Trophoblast cell (in vitro differentiated cells and primary cell): Measurements from ENCODE around the gene ERC1.

Source experiments
- DNase-seq, 2 donors: peaks; one replicate each; pipeline ENCODE4 v3.0.0-alpha.2; 2016
- H2AFZ ChIP-seq: 2 replicates; pipeline ENCODE4 v1.6.1; 2013; ENCODE audit warnings: low read length, moderate library complexity, mild to moderate bottlenecking; ENCODE audit not compliant: insufficient read depth, poor library complexity
- H2AK5ac ChIP-seq: 2 replicates; pipeline ENCODE4 v1.6.1; 2013; ENCODE audit warnings: mild to moderate bottlenecking, low read length
- H2BK120ac ChIP-seq: 2 replicates; pipeline ENCODE4 v1.6.1; 2013; ENCODE audit warnings: low read length, mild to moderate bottlenecking, moderate library complexity; ENCODE audit not compliant: insufficient read depth, poor library complexity
- H2BK12ac ChIP-seq: 2 replicates; pipeline ENCODE4 v1.6.1; 2013; ENCODE audit warnings: mild to moderate bottlenecking, low read length, moderate library complexity
- H2BK5ac ChIP-seq: 2 replicates; pipeline ENCODE4 v1.6.1; 2013; ENCODE audit warnings: low read length, low read depth, moderate library complexity, mild to moderate bottlenecking; ENCODE audit not compliant: poor library complexity
- H3K14ac ChIP-seq: 2 replicates; pipeline ENCODE4 v1.6.1; 2013; ENCODE audit warnings: mild to moderate bottlenecking, low read length
- H3K18ac ChIP-seq: 2 replicates; pipeline ENCODE4 v1.6.1; 2013; ENCODE audit warnings: mild to moderate bottlenecking, low read length
- H3K23ac ChIP-seq: 2 replicates; pipeline ENCODE4 v1.6.1; 2013; ENCODE audit warnings: low read length
- H3K27ac ChIP-seq: 2 replicates; pipeline ENCODE4 v1.5.1; 2013; ENCODE audit warnings: low read depth, mild to moderate bottlenecking, inconsistent platforms, low read length, moderate library complexity
- H3K27me3 ChIP-seq: 2 replicates; pipeline ENCODE4 v1.6.1; 2013; ENCODE audit warnings: inconsistent platforms, mild to moderate bottlenecking, low read length, moderate library complexity; ENCODE audit not compliant: insufficient read depth
- H3K36me3 ChIP-seq, 2 experiments: 1 replicate in 1 of 2; 2 replicates in 1 of 2; pipeline ENCODE4 v1.6.1; 2013; ENCODE audit warnings: low read length in 2 of 2, mild to moderate bottlenecking in 2 of 2, moderate library complexity in 1 of 2; ENCODE audit not compliant: insufficient read depth in 2 of 2, control insufficient read depth in 1 of 2
- H3K4ac ChIP-seq: 2 replicates; pipeline ENCODE4 v1.6.1; 2013; ENCODE audit warnings: low read depth, mild to moderate bottlenecking, low read length, moderate library complexity
- H3K4me1 ChIP-seq, 2 experiments: 1 replicate in 1 of 2; 2 replicates in 1 of 2; pipeline ENCODE4 v1.6.1; 2013; ENCODE audit warnings: low read length in 2 of 2, mild to moderate bottlenecking in 2 of 2, moderate library complexity in 1 of 2; ENCODE audit not compliant: insufficient read depth in 2 of 2, control insufficient read depth in 1 of 2
- H3K4me2 ChIP-seq: 2 replicates; pipeline ENCODE4 v1.6.1; 2013; ENCODE audit warnings: inconsistent platforms, mild to moderate bottlenecking, low read length, moderate library complexity
- H3K4me3 ChIP-seq: 2 replicates; pipeline ENCODE4 v1.5.1; 2013; ENCODE audit warnings: mild to moderate bottlenecking, low read depth, low read length, inconsistent platforms
- H3K79me1 ChIP-seq: one replicate; pipeline ENCODE4 v1.6.1; 2013; ENCODE audit warnings: low read length
- H3K79me2 ChIP-seq: 2 replicates; pipeline ENCODE4 v1.6.1; 2013; ENCODE audit warnings: low read length, mild to moderate bottlenecking; ENCODE audit not compliant: control insufficient read depth, insufficient read depth, poor library complexity
- H3K9ac ChIP-seq: 2 replicates; pipeline ENCODE4 v1.6.1; 2013; ENCODE audit warnings: mild to moderate bottlenecking, low read length
- H3K9me3 ChIP-seq: 2 replicates; pipeline ENCODE4 v1.6.1; 2013; ENCODE audit warnings: low read depth, mild to moderate bottlenecking, control low read depth, inconsistent platforms, low read length; ENCODE audit not compliant: insufficient read depth
- H4K12ac ChIP-seq: 2 replicates; pipeline ENCODE4 v1.6.1; 2013; ENCODE audit warnings: low read depth, mild to moderate bottlenecking, low read length, moderate library complexity
- H4K8ac ChIP-seq: 2 replicates; pipeline ENCODE4 v1.6.1; 2013; ENCODE audit warnings: low read depth, mild to moderate bottlenecking, low read length, moderate library complexity
- H4K91ac ChIP-seq: one replicate; pipeline ENCODE4 v1.6.1; 2013; ENCODE audit warnings: low read depth, mild to moderate bottlenecking, low read length, moderate library complexity
- WGBS: extraction: QIAGEN DNeasy Blood & Tissue Kit; methylation state at CpG from one replicate; pipeline ENCODE4 v1.1.7; 2013; ENCODE audit warnings: missing lambda C conversion rate; ENCODE audit not compliant: insufficient read length, insufficient coverage; ENCODE audit errors: extremely low coverage; 5-methylcytosine and 5-hydroxymethylcytosine counted together

ERC1 gene

DNA sequence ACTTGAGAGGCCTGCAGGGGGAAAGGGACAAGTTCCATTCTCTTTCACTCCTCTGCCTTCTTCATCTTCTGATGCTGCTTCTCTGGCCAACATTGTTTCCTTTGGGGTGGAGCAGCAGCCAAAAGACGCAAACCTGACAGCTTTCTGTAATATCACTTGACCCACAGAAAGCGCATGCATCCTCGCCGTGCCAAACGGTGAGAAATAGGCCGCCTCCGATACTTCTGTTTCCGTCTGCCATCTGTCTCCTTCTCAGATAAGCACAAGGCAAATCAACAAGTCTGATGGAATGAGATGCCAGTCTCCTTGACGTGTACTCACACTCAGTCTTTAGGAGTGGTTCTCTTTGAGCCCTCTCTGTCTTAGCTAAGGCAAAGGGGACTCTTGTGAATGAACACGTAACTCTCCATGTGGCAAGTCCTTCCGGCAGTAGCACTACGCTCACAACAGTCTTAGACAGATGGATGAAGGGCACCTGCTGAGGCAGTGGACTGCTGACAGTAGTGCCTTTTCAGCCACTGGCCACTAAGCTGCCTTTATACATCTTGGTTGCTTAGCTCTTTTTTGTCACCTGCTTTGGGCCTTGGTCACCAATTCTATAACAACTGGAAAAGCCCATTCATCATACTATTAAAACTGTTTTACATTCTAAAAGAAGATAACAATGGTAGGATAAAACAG is 389.3 kb downstream of the ERC1 start:
- Histone ChIP-seq H4K8ac (no peak overlapping the region), H3K27me3 (no peaks in the 10 kb centered on the region), H3K4me3 (no peak overlapping the region), H3K79me1 (no peaks in the 10 kb centered on the region), H3K23ac (no peak overlapping the region), H2AFZ (no peak overlapping the region), H2BK12ac (no peak overlapping the region), H3K79me2 (no peaks in the 10 kb centered on the region), H2BK120ac (no peak overlapping the region), H3K36me3 (no peaks in the 10 kb centered on the region), H3K9ac (no peak overlapping the region), H2AK5ac (no peak overlapping the region), H4K12ac (no peak overlapping the region), H4K91ac (no peak overlapping the region), H2BK5ac (no peak overlapping the region), H3K4ac (no peak overlapping the region), H3K9me3 (no peaks in the 10 kb centered on the region), H3K4me2 (no peak overlapping the region), H3K14ac (no peak overlapping the region), H3K27ac (no peak overlapping the region), H3K4me1 (no peaks in the 10 kb centered on the region), H3K18ac (no peak overlapping the region)
- DNase-seq: no peak
- no CpG with 5 or more reads among the region's 12 CpGs for WGBS

DNA sequence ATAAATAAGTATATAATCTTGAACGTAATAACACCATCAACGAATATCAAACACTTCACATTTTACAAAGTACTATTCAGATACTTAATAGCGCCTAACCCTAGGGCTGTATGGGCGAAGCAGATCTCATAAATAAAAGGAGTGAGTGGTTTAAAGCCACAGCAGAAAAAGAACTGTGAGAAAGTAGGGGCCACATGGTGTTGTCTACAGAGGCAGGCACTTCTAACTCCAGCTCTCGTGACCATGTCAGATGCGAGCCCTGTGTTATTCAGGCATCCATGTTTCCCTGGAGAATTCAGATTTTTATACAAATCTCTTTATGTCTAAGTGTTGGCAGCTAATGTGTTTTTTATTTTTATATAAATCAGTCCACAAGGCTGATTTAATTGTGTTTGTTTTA is 391.1 kb downstream of the ERC1 start:
- WGBS: no CpG with 5 or more reads among the region's 6 CpGs
- Histone ChIP-seq H2BK5ac (no peak overlapping the region), H3K27me3 (no peaks in the 10 kb centered on the region)

DNA sequence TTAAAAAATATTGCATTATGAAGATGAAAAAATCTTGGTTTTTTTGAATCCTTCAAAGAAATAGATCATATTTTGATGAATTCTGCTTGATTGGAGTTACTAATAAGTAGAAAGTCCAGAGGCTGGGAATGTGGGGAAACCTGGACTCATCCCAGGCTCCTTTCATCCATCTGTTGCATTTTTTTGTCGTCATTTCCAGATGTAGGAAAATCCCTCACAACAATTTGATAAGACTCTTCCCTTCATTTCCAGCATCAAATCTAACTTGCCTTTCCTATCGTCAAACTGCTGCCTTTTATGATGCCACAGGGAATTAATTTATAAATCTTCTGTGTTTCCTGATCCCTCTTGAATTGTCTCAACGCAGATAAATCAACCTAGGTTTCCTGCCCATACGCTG is 391.8 kb downstream of the ERC1 start:
- H3K18ac ChIP-seq: no peak overlapping the region
- DNase-seq: no peak
- no peaks in the 10 kb centered on the region for H3K9me3 ChIP-seq
- no peak overlapping the region for H3K23ac ChIP-seq
- no peak overlapping the region for H3K4me3 ChIP-seq
- no peak overlapping the region for H4K8ac ChIP-seq
- no CpG with 5 or more reads among the region's 4 CpGs for WGBS
- H4K12ac ChIP-seq: no peak overlapping the region
- no peak overlapping the region for H2AK5ac ChIP-seq
- H3K4me1 ChIP-seq: no peaks in the 10 kb centered on the region
- no peak overlapping the region for H2AFZ ChIP-seq
- no peak overlapping the region for H3K14ac ChIP-seq
- H3K79me1 ChIP-seq: no peaks in the 10 kb centered on the region
- no peak overlapping the region for H3K9ac ChIP-seq
- H3K27ac ChIP-seq: no peak overlapping the region
- H3K79me2 ChIP-seq: no peaks in the 10 kb centered on the region
- H3K4me2 ChIP-seq: no peak overlapping the region
- no peaks in the 10 kb centered on the region for H3K27me3 ChIP-seq
- no peak overlapping the region for H2BK120ac ChIP-seq
- no peak overlapping the region for H2BK5ac ChIP-seq
- no peak overlapping the region for H2BK12ac ChIP-seq
- no peak overlapping the region for H3K4ac ChIP-seq
- no peaks in the 10 kb centered on the region for H3K36me3 ChIP-seq
- no peak overlapping the region for H4K91ac ChIP-seq

More for the DNA sequence above, 391.1 kb downstream of the ERC1 start:
- Histone ChIP-seq H3K23ac (no peak overlapping the region), H3K36me3 (no peaks in the 10 kb centered on the region), H3K4me3 (no peak overlapping the region), H3K4ac (no peak overlapping the region), H2AFZ (no peak overlapping the region), H3K27ac (no peak overlapping the region), H2BK12ac (no peak overlapping the region), H4K8ac (no peak overlapping the region), H4K91ac (no peak overlapping the region), H2BK120ac (no peak overlapping the region), H3K4me2 (no peak overlapping the region), H3K14ac (no peak overlapping the region), H2AK5ac (no peak overlapping the region), H3K4me1 (no peaks in the 10 kb centered on the region), H3K79me1 (no peaks in the 10 kb centered on the region), H3K18ac (no peak overlapping the region), H4K12ac (no peak overlapping the region), H3K9me3 (no peaks in the 10 kb centered on the region), H3K9ac (no peak overlapping the region), H3K79me2 (no peaks in the 10 kb centered on the region)
- no peak for DNase-seq

DNA sequence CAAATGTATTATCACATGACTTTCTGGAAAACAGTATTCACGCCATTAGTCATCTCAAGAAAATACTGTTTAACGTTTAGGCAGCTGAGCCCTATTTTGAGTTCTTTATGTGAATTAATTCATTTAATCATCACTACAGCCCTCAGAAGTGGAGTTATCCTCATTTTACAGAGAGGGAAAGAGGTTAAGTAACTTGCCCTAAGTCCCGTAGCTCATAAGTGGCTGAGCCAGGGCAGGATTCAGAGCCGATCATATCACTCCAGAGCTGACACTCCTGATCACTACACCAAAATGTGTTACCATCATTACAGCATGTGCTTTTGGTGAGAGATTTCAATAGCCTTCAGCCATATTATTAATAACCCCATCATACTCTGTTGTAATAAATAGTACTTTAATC is 392.7 kb downstream of the ERC1 start:
- H3K9me3 ChIP-seq: no peaks in the 10 kb centered on the region
- H3K27me3 ChIP-seq: no peaks in the 10 kb centered on the region
- H3K9ac ChIP-seq: no peak overlapping the region
- no peak overlapping the region for H3K27ac ChIP-seq
- no peak overlapping the region for H4K8ac ChIP-seq
- H2BK12ac ChIP-seq: no peak overlapping the region
- no peak overlapping the region for H3K4me2 ChIP-seq
- no peak overlapping the region for H2AK5ac ChIP-seq
- no peak overlapping the region for H2AFZ ChIP-seq
- no peak overlapping the region for H3K4ac ChIP-seq
- H2BK5ac ChIP-seq: no peak overlapping the region
- H4K12ac ChIP-seq: no peak overlapping the region
- no peak overlapping the region for H4K91ac ChIP-seq
- H3K4me1 ChIP-seq: no peaks in the 10 kb centered on the region
- H3K4me3 ChIP-seq: no peak overlapping the region
- no peak overlapping the region for H2BK120ac ChIP-seq
- no peak for DNase-seq
- no peak overlapping the region for H3K18ac ChIP-seq
- no peaks in the 10 kb centered on the region for H3K79me2 ChIP-seq
- no peaks in the 10 kb centered on the region for H3K79me1 ChIP-seq
- no peaks in the 10 kb centered on the region for H3K36me3 ChIP-seq
- no CpG with 5 or more reads among the region's 4 CpGs for WGBS
- H3K23ac ChIP-seq: no peak overlapping the region
- H3K14ac ChIP-seq: no peak overlapping the region
